Measurements from ENCODE around the gene CTNNA1. TPM values are rescaled to one million over a fixed set of nuclear protein-coding genes. Genes with fewer than 3 reads are reported as not detected.

Gene CTNNA1
- total RNA-seq, 1 experiment from 2014 or later, result 734 TPM

DNA sequence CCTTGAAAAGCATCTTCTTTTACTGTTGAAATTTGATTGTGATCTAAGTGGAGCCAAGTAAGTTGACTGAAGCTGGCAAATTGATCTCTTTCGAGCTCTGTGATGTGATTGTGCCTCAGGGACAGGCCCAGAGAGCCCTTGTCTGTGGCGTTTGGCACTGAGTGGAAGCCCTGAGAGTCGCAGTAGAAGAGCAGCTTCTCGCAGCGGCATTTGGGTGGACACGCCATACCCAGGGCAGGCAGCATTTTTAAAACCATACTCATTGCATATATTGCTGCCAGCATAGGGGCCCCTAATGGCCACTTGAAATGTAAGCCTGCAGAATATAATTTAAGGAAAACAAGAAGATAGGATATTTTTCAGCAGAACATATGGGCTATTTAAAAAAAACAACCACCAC lies 121.0 kb downstream of the CTNNA1 start:
- CTCF ChIA-PET, result no interaction called here
- no peak overlapping the region for H3K27ac Mint-ChIP-seq (ENCODE audit: unreplicated experiment)
- peaks cover 29% of the 10 kb centered on the region for H3K36me3 Mint-ChIP-seq (ENCODE audit: insufficient read depth, unreplicated experiment)
- peaks cover 41% of the 10 kb centered on the region for H3K4me1 Mint-ChIP-seq (ENCODE audit: low read depth, unreplicated experiment)
- no TSS peak for BruUV-seq (replicated peaks)
- H3K9me3 Mint-ChIP-seq (ENCODE audit: low read depth, unreplicated experiment), result no peaks in the 10 kb centered on the region
- TF ChIP-seq, protein P1, sequence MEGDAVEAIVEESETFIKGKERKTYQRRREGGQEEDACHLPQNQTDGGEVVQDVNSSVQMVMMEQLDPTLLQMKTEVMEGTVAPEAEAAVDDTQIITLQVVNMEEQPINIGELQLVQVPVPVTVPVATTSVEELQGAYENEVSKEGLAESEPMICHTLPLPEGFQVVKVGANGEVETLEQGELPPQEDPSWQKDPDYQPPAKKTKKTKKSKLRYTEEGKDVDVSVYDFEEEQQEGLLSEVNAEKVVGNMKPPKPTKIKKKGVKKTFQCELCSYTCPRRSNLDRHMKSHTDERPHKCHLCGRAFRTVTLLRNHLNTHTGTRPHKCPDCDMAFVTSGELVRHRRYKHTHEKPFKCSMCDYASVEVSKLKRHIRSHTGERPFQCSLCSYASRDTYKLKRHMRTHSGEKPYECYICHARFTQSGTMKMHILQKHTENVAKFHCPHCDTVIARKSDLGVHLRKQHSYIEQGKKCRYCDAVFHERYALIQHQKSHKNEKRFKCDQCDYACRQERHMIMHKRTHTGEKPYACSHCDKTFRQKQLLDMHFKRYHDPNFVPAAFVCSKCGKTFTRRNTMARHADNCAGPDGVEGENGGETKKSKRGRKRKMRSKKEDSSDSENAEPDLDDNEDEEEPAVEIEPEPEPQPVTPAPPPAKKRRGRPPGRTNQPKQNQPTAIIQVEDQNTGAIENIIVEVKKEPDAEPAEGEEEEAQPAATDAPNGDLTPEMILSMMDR (IDR thresholded peaks at IDR 0.05; ENCODE audit: unreplicated experiment), result no peak
- H3K4me3 Mint-ChIP-seq (ENCODE audit: low read depth, unreplicated experiment), result no peak overlapping the region
- DNase-seq, result no peak
- intact Hi-C loops (cut with micrococcal nuclease; ENCODE audit: unreplicated experiment), result no loop called here
- no peaks in the 10 kb centered on the region for H3K27me3 Mint-ChIP-seq (ENCODE audit: unreplicated experiment)

DNA sequence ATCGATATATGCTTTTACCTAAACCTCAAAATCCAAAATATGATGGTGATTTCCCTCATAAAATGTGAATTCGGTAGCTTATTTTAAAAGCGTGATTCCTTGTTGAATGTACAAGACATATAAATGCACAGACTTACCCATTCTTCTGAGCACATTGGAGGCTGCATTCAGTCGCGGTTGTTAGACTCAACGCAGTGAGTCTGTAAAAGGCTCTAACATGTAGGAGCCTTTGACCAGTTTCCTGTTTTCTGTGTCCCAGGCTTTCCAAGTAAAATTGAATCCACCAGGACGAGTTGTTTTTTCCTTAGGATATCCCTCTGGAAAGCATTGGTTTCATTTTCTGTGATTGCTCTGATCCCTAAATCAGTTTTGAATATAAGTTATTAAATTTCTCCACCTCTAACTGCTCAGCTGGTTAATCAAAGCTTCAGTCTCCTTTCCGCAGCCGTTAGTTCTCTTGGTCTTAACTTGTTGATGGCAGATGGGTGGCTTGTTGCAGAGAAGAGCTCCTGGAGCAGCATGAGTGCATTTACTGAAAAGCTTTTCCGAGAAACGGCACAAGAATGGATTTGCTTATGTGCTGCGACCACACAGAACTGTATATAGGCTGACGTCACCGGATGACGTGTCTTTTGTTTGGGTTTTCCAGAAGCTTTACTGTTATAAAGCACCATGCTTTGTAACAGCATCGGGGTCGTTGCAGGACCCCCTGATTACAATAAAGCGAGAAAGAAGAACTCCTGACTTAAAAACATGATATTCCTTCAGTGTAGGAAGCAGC lies 121.7 kb downstream of the CTNNA1 start, which contains the start of gene LRRTM2:
LRRTM2 (minus strand) TSS at position 565 of the 781 bp plus-strand sequence; CDS start at position 141, 424 bp downstream.
- no TSS peak for BruUV-seq (replicated peaks)
- intact Hi-C loops (cut with micrococcal nuclease; ENCODE audit: unreplicated experiment), result no loop called here
- H3K9me3 Mint-ChIP-seq (ENCODE audit: low read depth, unreplicated experiment), result no peaks in the 10 kb centered on the region
- no peak for DNase-seq
- no peak within 1 kb of the TSS for H3K27ac Mint-ChIP-seq (ENCODE audit: unreplicated experiment)
- no peaks in the 10 kb centered on the region for H3K27me3 Mint-ChIP-seq (ENCODE audit: unreplicated experiment)
- TF ChIP-seq, protein P1 (IDR thresholded peaks at IDR 0.05; ENCODE audit: unreplicated experiment), result no peak
- peaks cover 35% of the 10 kb centered on the region for H3K36me3 Mint-ChIP-seq (ENCODE audit: insufficient read depth, unreplicated experiment)
- H3K4me3 Mint-ChIP-seq (ENCODE audit: low read depth, unreplicated experiment), result no peak within 1 kb of the TSS
- CTCF ChIA-PET, result no interaction called here
- H3K4me1 Mint-ChIP-seq (ENCODE audit: low read depth, unreplicated experiment), result peaks cover 35% of the 10 kb centered on the region

DNA sequence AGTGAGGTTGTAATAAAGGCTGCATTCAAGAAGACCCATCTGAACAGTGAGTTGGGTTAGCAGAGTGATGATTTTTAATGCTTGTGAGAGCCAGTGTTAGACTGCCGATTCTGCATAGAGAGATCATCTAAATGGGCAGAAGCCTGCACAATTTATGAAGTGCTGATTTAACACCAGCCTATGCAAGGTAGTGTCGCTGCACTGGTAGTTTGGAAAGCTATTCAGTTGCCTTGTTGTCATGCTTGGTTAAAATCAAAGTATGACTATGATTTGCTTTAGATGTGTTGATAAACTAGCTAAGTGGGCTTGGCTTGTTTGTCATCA lies 122.3 kb downstream of the CTNNA1 start:
- intact Hi-C loops (cut with micrococcal nuclease; ENCODE audit: unreplicated experiment), result no loop called here
- Mint-ChIP-seq H3K36me3 (ENCODE audit: insufficient read depth, unreplicated experiment) (peaks cover 32% of the 10 kb centered on the region), H3K4me1 (ENCODE audit: low read depth, unreplicated experiment) (peaks cover 30% of the 10 kb centered on the region), H3K27ac (ENCODE audit: unreplicated experiment) (no peak overlapping the region), H3K27me3 (ENCODE audit: unreplicated experiment) (no peaks in the 10 kb centered on the region), H3K4me3 (ENCODE audit: low read depth, unreplicated experiment) (no peak overlapping the region), H3K9me3 (ENCODE audit: low read depth, unreplicated experiment) (no peaks in the 10 kb centered on the region)
- TF ChIP-seq, protein P1 (IDR thresholded peaks at IDR 0.05; ENCODE audit: unreplicated experiment), result no peak
- no TSS peak for BruUV-seq (replicated peaks)
- CTCF ChIA-PET, result no interaction called here
- no peak for DNase-seq

DNA sequence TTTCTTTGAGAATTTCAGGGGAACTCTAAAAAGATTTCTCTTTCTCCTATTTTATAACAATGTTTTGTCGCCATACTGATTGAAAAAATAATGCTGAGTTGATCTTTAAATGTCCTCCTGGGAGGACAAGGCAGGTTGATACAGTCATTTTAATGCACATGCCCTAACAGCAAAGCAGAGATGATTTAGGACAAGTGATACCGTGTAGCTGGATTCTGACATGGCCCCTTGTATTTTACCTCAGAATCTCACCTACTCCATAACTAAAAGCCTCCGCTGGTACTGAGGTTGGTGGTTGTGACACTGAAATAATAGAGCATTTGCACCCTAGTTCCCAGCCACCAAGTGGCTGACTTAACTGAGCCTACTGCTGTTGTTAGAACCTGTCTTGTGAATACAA lies 122.7 kb downstream of the CTNNA1 start:
- no peak for DNase-seq
- intact Hi-C loops (cut with micrococcal nuclease; ENCODE audit: unreplicated experiment), result no loop called here
- Mint-ChIP-seq H3K9me3 (ENCODE audit: low read depth, unreplicated experiment) (no peaks in the 10 kb centered on the region), H3K4me1 (ENCODE audit: low read depth, unreplicated experiment) (peaks cover 27% of the 10 kb centered on the region), H3K27ac (ENCODE audit: unreplicated experiment) (no peak overlapping the region), H3K36me3 (ENCODE audit: insufficient read depth, unreplicated experiment) (peaks cover 28% of the 10 kb centered on the region), H3K4me3 (ENCODE audit: low read depth, unreplicated experiment) (no peak overlapping the region), H3K27me3 (ENCODE audit: unreplicated experiment) (no peaks in the 10 kb centered on the region)
- CTCF ChIA-PET, result interaction anchor here (0.6 kb wide), 1 partner anchor 405 kb away, joined by 5 read pairs; no protein-coding TSS in a partner anchor
- TF ChIP-seq, protein P1 (IDR thresholded peaks at IDR 0.05; ENCODE audit: unreplicated experiment), result no peak
- no TSS peak for BruUV-seq (replicated peaks)

Data from Calu3 (cell line).